ENCODE results near the gene BTBD6. TPM values are rescaled to one million over a fixed set of nuclear protein-coding genes. Genes with fewer than 3 reads are reported as not detected.
A peak's percentile ranks its signal among the peaks of the same experiment; 100 is the strongest.

The BTBD6 gene
- 41.1 TPM for polyA plus RNA-seq (2013, experiment 1 of 2; ENCODE audit: insufficient read length)
- polyA plus RNA-seq (2013, experiment 2 of 2; ENCODE audit: insufficient read length), result 42.3 TPM

DNA sequence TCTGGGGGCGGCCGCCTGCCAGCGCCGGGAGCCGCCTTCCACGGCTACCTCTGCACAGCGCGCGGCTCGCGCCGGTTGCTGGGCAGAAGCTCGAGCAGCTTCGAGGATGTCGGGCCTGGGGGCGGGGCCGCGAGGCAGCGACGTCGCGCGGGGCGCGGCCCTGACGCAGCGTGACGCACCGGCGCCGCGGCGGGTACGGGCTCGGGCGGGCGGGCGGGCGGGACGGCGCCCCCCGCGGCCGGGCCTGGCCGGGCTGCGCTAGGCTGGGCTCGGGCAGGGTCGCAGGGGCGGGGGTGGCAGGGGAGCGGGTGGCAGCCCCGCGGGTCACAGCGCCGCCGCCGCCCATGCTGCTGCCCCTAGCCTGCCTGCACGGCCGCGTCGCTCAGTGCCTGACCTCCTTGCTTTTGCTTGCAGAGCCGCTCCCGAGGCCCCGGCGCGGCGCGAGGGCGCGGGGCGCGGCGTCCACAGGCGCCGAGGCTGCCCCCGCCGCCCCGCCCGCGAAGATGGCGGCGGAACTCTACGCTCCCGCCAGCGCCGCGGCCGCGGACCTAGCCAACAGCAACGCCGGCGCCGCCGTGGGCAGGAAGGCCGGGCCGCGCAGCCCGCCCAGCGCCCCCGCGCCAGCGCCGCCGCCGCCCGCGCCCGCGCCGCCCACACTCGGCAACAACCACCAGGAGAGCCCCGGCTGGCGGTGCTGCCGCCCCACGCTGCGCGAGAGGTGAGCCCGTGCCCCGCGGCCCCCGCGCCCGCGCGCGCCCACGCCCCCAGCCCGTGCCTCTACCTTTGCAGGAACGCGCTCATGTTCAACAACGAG is at the start of gene BTBD6:
Gene BTBD6, plus strand, starts transcription at position 166 of the 814 bp plus-strand sequence. Its CDS starts 179 bp downstream, at position 345.
- peak; percentile 83 for DNase-seq

DNA sequence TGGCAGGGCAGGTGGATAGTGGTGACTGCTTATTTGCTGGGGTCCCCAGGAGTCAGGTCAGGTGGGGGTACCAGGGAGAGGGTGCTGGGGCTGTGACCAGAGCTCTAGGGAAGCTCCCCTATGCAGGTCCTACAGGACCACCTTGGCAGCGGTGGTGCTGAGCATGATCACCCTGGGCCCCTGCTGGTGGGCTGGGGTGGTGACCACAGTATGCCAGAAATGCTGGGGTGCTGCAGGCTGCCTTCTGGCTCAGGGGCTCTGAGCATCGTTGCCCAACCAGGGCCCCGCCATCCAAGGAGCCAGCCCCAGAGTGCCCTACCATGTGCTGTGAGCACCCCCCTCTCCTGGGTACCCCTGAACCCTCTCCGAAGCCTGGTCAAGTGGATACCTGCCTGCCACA is 49.7 kb upstream of the BTBD6 start:
- DNase-seq, result no peak

DNA sequence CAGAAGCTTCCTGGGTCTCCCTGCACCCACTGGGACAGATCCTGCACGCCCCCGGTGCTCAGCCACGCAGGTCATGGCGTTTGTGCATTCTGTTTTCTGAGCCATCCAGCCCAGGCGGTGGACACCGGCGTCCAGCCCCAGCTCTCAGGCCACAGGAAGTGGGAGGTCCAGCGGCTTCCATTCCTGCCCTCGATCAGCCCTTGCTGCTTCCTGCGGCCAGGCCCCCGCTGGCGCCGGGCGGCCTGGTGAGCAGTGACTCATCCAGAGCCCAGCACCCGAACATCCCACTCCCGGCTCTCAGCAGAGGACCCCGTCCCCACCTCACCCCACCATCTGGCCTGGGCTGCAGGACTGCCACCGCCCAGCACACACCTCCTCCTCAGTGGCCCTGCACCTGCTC is 49.2 kb upstream of the BTBD6 start:
- DNase-seq, result no peak

DNA sequence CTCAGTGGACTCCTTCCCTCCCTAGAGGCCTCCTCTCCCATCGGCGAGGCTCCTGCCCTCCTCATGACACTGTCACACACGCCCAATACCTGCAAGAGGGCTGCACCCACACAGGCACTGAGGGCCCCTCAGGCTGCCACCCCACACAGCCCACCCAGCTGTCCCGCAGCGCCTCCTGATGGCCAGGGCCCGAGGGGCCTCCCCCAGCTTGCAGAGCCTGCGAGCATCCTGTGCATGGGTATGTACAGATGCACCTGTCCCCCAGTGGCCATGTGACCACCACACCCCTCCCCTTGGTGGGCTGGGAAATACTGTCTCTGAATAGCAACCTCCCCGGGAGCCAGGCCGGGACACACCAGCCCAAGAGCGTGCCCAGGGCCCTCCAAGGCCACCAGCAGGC is 48.3 kb upstream of the BTBD6 start:
- no peak for DNase-seq

DNA sequence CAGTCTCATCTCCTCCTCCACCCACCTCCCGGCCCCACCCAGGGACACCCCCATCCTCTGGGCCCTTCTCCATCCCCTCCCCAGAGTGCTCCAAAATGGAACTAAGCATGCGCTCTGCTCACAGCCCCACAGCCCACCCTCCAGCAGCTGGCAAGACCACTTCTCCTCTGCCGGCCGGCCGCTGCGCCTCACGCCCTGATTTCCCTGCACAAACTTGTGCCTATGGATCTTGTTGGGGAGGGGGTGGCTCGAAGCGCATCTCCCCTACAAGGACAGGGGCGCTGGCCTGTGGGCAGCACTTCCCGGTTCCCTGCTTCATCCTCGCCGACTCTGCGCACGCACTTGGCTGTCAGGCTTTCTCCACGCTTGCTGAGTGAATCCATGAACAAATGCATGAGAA is 47.7 kb upstream of the BTBD6 start:
- no peak for DNase-seq

DNA sequence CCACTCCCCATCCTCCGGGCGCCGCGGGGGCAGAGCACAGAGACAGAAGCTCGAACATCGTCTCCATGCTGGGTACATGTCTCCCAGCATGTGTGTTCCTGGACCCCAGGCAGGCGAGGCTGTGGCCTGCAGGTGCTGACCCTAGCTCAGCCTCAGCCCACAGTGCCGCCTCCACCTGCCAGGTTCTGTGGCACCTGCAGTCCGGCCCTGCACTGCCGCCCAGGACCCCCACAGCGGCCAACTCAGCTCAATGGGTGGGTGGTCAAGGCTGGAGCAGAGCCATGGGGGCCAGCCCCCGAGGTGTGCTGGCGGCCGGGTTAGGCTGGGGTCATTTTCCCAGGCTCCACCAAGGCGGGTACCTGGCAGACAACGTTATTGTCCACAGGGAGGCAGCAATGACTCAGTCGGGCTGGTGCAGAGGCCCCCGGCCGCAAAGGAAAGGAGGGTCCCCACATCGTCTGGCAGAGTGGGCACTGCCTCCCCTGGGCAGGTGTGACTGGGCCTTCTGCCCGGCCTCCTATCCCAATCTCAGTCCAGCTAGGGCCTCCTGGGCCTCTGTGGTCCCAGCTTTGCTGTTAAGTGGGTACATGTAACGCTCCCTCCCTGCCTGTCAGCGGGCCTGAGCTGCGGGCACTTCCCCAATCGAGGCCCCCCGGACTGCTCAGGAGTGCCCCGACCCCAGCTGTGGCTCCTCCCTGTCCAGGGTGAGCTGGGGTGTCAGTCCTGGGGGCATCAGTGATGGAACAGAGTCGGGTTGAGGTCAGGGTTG is 47.0 kb upstream of the BTBD6 start:
- no peak for DNase-seq

DNA sequence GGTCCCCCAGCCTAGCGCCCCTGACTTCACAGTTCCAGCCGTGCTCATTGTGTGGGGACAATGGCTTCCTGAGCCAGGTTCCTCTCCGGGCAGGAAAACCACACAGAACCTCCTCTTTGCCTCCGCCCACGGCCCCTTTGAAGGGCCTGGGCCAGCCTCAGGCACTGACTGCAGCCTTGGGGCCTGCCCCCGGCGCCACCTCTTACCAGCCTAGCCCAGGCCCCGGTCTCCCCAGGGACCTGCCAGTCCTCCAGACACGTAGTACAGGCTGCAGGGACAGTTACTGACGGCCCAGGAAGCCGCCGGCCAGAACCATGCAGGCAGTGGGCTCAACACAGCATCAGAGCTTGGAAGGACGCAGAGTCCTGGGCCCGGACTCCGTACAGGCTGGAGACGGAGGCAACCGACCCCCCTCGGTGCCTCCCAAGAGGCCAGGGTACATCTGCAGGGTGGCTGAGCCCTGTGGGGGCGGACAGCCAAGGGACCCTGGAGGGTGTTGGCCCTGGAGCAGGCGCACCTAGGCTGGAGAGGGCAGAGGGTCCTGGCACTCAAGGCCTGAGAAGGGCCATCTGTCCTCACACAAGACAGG is 46.3 kb upstream of the BTBD6 start:
- no peak for DNase-seq

DNA sequence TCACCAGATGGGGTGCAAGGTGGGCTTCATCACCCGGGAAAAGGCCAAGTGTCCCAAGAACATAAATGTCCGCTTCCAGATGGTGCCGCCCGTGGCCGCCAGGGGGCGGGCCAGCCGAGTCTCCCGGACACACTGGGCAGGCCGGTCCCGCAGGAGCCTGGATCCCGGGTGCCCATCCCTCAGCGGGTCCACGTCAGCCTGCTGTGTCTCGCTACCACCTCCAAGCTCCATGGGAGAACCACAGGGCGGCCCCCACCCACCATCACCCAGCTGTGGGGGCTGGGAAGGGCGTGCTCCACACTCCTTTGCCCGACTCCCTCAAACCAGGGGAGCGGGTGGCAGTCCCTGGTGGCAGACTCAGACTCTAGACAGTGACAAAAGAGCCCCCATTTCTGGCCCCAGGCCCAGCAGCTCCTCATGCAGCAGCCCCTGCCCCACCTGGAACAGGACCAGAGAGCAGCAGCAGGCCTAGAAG is 45.2 kb upstream of the BTBD6 start:
- DNase-seq, result peak; percentile 58

DNA sequence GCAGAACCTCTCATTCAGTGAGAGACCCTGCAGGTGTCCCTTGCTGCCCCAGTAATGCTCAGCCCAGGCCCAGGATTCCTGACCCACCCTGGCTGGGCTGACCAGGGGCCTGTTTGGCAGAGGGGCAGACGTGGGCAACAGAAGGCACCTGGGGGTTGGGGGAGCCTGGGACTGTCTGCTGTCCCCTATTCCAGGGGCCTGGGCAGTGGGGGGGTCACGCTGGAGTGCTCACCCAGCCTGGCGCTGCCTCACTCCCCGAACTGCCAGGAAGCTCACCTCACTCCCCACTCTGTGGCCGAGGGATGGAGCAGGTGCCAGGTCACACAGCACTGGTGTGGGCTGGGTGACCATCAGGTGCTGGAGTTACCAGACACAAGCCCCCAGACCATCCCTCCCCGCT is 44.6 kb upstream of the BTBD6 start:
- no peak for DNase-seq

DNA sequence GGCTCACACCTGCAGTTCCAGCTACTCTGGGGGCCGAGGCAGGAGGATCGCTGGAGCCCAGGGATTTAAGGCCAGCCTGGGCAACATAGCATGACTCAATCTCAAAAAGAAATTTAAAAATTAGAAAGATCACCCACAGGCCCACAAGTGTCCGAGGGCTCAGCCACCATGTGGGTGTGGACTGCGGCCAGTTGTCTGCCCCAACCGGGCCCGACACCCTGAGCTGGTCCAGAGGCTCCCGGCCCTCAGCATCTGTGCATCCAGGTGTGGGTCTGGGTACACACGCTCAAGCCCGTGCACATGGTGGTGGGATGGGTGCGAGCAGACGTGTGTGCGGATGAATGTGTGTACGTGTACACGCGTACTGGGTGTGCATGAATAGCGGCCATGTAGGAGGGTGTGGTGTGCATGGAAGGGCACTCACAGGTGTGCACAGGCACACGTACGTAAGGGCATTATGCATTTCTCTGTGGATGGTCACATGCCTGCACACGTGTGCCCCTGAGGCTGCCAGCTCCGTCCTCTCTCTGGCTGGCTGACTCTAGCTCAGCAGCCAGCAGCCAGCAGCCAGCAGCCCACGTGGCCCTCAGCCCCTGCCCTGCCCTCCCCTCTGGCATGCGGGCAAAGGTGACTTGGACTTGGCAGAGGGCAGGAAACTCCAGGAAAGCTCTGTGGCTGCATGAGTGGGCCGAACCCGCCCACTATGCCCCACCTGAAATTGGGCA is 44.0 kb upstream of the BTBD6 start:
- DNase-seq, result no peak

DNA sequence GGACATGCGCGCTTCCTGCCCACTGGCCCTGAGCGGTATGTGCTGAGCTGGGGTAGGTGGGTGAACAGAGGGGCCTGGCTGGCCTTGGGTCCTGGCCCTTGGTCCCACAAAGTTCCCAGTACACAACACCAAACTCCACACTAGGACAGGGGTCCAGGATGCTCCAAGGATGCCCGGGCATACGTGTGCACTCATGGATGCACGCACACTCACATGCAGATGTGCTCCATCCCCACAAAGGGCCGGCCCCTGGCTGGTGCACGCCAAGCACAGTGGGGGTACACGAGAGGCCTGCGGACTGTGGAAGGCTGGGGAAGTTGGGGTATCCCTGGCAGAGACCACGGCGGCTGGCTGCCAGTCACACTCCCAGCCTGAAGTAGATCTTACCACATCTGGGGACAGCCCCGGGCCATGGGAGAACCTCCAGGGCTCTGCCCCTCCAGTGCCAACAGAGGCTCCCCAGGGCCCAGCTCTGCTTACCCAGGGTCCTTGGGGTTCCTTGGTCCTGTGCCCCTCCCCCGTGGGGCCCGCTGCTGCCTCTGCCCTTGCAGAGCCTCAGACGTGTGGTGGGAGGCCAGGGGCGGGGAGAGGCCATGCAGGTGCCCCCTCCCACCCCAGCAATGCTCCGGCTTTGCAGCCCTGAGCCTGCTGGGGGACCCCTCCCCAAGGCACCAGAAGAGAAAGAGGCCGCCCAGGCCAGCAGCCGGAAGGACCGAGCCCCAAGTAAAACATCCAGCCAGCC is 43.2 kb upstream of the BTBD6 start:
- no peak for DNase-seq

DNA sequence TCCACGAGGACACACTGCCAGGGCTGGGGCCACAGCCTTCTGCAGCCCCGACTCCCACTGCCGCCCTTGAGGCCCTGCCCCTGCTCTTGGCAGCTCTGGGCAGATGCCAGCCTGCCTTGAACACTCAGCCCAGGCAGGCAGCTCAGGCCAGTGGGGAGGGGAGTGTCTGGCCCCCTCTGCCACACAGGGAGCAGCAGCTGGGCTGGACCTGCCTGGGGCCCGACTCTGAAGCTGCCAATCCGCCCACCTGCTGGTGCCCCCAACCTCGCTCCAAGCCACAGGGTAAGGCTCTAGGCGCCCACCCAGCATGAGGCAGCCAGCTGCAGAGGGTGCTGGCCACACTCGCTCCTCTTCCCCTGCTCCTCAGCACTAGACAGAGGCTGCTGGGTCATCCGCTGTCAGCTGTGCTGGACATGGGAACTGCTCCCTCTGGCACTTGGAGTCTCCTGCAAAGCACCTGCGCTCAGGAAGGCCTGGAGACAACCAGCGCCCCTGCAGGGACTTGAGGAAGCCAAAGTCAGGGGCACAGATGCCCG is 42.6 kb upstream of the BTBD6 start:
- DNase-seq, result no peak

DNA sequence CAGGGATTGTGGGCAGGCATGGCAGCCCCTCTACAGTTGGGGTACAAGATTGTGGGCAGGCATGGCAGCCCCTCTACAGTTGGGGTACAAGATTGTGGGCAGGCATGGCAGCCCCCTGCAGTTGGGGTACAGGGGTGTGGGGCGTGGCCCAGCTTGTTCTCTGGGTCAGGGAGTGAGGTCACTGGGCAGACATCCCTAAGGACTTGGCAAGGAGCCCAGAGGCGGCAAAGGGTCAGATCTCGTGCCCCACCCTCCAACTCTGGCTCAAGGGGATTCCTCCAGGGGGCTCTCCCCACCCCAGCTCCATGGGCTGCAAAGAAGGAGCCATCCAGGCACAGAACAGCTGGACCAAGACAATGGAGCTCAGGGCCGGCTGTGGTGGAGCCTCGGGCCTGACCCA is 41.5 kb upstream of the BTBD6 start:
- no peak for DNase-seq

DNA sequence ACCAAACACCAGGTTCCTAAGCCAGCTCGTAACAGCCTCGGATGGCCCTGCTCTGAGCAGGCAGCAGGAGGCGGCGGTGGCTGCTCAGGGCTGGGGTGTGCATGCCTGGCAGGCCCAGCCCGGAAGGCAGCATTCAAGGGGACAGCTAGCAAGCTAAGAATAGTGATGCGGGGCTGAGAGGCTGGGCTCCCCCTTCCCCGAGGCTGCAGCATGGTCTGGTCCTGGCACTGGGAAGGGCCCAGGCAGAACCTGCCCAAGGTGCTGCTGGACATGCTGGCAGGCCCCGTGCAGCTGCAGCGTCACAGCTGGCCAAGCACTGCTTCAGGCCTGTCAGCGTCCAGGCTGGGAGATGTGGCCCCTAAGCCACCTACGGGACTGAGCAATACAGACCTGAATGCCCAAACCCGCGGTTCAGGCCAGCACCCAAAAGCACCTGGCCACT is 40.9 kb upstream of the BTBD6 start:
- DNase-seq, result no peak

DNA sequence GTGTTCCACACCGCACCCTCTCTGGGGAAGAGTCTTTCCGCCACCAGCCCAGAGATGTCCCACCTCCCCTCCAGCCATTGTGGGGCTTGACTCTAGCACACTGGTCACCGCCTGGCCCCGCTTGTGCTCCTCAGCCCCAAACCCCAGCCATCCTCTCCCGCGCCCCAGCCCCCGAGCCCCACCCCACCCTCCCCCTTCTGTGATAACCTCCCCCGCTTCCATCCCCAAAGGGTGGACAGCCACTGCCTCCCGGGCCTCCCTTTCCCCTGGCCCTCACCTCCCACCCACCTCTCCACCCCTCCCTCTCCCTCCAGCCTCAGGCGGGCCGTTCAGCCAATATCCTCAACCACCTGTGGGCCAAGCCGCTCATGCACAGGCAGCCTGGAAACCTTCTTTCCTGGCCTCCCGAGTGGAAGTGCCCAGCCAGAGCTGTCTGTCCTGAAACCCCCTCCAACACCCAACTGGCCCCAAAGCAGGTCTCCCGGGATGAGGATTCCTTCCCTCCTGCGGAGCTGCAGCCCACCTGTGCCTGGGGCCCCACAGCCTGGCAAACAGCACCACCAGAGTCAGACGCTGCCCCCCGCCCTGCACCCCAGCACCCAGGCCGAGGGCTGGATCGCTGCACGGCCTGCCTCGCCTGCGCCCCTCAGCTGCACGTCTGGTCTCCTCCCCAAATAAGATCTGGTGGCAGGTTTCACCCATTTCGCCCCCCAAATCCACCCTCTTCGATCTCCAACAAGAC is 40.2 kb upstream of the BTBD6 start:
- no peak for DNase-seq

DNA sequence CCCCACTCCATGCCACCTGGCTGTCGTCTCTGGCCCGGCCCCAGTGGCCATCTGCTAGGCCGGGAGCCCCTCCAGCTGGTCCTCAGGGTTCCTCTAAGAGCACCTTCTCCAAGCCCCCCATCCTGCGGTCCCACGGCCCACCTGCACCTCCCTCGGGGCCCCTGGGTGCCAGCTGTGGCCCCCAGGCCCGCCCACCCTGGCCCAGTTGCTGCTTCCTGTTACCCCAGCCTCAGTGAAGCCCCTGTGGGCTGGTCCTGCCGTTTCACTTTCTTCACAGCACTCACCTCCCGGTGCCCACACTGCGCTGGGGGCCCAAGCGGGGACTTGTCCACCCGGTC is 39.6 kb upstream of the BTBD6 start:
- no peak for DNase-seq

DNA sequence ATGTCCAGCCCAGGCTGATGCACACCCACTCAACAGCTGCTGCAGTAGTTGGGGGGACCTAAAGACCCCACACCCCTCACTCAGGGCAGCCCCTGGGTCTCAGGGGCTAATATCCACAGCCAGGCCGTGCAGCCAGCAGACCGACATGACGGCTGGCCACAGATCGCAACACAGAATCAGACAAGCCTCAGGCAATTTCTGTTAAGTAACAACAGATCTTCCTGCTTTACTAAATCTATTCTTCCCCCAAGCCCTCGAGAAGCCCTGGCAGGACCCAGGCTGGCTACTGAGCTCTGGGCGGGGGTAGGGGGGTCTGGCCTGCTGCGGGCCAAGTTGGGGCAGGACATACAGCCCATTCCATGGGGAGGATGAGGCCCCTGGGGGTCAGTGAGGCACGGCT is 39.2 kb upstream of the BTBD6 start:
- no peak for DNase-seq

DNA sequence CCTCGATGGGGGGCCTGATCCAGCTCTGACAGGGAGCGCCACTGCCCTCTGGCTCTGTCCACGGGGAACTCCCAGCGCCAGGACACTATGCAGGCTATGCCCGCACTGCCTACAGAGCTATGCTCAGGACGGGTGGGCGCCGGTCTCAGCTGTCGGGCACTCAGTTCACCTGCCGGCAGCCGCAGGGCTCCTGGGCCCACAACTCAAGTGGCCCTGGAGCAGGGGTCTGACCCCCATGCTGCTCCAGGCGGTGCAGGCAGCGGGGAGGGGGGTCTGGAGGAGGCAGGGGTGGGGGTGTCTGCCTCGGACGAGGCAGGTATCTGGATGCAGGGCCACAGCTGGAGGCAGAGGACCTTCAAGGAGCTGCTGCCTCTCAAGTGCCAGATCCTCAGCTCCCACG is 38.7 kb upstream of the BTBD6 start:
- DNase-seq, result no peak

DNA sequence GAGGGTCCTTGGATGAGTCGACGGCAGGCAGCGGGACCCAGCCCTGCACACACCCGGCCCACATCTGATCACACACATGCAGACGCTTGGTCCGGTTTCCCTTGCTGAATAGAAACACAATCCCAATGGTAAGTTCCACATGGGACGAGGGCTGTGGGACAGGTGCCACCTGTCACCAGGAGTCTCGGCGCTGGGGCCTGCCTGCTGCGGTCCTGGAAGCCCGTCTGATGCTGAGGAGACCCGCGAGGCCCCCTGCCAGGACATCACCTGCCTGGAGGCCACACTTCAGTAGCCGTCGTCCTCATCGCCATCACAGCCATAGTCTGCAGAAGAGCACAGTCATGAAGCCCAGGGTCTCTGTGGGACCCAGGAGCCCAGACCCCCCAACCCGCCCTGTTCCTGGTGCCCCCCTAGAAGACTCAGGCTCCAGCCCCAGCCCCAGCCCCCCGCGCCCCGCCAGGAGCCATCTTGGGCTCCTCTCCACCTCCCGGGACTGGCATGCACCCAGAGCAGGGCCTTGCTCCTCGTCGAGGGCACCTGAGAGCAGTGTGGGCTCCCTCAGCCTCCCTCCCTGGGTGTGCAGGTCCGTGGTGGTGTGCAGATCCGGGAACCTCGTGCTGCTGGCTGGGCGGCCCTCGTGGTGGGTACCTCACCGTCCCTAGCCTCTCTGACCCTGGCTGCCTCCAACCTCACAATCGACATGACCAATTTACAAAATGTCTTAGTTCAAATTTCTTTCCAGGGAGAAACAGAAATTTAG is 37.9 kb upstream of the BTBD6 start:
- no peak for DNase-seq

DNA sequence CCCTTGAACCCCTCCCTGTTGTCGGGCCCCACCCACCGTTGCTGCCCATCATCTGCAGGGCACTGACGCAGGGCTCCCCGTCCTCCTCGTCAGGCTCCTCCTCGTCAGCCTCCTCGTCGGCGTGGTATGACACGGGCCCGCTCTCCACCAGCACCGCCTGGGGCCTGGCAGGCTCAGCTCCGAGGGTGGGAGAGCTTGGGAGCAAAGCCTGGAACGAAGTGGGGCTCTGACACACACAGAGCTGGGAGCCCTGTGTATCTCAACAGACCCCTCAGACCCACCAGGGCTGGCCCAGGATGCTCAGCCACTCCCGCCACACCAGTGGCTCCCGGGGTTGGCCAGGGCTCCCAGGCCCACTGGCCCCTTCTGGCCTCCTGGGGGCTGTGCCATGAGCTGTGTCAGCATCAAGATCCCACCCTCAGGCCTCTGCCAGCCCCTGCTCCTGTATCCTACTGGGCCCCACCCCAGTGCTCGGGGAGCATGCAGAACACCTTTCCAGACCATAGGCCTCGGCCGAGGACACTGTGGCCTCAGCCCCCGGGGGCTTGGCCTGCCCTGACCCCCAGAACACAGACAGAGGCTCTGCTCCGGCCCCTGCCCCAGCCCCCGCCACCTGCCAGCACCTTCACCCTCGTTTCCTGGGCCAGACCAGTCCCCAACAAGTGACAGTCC is 37.1 kb upstream of the BTBD6 start:
- DNase-seq, result no peak

Data from fibroblast of skin of abdomen (primary cell).